AG08395 (cell line): Measurements from ENCODE around the gene ARIH1.
"Not testable (repeated sequence)": the region's sequence is repeated elsewhere in the genome, so short reads cannot be mapped to it uniquely, and the experiment has no call there.

Experiments used
- DNase-seq: peaks from one replicate; pipeline ENCODE4 v3.0.0; 2012; ENCODE audit warnings: mixed read lengths, low spot score

Gene ARIH1

GRCh38 chr15:72608084-72608483 is 134.0 kb downstream of the ARIH1 start:
- not testable (repeated sequence) for DNase-seq

DNA sequence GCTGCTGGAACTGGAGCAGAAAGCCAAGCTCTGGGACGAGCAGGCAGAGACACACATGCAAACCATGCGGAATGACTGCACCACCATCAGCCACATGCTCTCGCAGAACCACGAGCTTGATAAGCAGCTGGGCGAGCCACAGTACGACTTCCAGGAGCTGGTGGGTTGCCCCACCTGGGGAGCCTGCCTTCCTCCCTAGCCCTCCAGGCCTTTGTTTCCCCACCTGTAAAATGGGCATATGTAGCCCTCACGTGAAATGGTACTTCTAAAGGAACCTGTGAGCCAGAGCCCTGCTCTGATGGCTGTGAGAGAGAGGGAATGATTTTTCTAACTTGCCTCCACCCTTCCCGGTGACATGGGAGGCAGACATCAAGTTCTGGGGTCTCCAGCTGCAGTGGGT is 135.7 kb downstream of the ARIH1 start:
- DNase-seq: no peak

DNA sequence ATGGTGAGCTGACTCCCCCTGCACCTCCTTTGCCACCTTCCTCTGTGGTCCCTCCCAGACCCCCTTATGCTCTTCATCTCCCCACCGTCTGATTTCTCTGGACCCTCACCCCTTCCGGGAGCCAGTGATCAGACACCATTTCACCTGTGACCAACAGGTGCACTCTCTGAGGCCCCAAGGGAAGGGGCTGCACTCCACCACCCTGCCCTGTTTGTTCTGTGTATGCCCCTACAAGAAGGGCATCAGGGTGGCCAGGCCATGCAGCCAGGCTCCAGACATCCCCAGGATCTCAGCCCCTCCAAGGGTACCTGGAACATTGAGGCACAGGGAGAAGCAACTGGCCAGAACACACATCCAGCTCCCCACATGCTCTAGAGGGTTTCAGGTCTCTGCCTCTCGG is 138.2 kb downstream of the ARIH1 start:
- DNase-seq: not testable (repeated sequence)

DNA sequence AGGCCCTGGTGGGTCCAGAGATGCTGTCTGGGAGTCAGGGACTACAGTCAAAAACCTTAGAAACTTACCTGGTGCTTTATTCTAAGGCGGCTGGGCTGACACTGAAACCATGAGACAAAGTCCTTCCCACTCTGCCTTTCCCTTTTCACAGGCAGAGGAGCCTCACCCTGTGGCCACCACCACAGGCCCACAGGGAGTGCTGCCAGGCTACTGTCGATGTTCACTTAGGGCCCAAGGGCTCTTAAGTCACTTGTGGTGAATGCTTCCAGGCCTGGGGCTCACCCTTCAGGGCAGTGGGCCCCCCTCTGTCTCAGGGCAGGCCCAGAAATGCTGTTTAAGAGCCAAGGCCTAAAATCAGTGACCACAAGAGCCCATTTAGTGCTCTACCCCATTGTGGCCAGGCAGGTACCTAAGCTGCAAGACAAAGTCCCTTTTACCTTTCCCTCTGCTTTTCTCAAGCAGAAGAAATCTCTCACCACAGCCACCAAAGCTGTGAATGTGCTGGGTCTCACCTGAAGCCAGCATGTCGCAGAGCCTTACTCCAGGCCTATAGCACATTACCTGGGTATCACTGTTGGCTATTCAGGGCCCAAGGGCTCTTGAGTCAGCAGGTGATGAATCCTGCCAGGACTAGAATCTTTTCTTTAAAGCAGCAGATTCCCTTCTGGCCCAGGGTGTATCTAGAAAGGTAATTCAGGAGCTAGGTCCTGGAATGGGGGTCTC is 140.8 kb downstream of the ARIH1 start:
- no peak for DNase-seq

- not testable (repeated sequence) for DNase-seq
Measured at GRCh38 chr15:72615533-72616233, 141.6 kb downstream of the ARIH1 start.

GRCh38 chr15:72616491-72617210 is 142.5 kb downstream of the ARIH1 start:
- DNase-seq: no peak

DNA sequence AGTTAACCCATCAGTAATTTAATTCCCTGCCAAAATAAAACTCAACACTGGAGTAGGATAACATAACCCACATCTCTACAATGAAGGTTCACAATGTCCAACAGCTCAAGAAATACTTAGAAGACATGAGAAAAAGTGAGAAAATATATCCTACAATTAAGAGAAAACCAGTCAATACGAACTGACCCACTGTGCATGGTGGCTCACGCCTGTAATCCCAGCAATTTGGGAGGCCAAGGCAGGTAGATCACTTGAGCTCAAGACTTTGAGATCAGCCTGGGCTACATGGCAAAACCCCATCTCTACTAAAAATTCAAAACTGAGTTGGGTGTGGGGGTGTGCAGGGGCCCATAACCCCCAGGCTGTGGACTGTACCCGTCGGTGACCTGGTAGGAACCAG is 149.7 kb downstream of the ARIH1 start:
- not testable (repeated sequence) for DNase-seq

DNA sequence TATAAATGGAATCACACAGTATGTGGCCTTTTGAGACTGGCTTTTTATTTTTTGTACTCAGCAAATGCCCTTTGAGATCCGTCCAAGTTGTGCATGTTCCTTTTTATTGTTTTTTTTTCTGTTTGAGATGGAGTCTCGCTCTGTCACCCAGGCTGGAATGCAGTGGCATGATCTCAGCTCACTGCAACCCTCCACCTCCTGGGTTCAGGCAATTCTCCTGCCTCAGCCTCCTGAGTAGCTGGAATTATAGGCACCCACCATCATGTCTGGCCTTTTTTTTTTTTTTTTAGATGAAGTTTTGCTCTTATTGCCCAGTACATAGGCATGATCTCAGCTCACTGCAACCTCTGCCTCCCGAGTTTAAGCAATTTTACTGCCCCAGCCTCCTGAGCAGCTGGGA is 152.0 kb downstream of the ARIH1 start:
- not testable (repeated sequence) for DNase-seq

DNA sequence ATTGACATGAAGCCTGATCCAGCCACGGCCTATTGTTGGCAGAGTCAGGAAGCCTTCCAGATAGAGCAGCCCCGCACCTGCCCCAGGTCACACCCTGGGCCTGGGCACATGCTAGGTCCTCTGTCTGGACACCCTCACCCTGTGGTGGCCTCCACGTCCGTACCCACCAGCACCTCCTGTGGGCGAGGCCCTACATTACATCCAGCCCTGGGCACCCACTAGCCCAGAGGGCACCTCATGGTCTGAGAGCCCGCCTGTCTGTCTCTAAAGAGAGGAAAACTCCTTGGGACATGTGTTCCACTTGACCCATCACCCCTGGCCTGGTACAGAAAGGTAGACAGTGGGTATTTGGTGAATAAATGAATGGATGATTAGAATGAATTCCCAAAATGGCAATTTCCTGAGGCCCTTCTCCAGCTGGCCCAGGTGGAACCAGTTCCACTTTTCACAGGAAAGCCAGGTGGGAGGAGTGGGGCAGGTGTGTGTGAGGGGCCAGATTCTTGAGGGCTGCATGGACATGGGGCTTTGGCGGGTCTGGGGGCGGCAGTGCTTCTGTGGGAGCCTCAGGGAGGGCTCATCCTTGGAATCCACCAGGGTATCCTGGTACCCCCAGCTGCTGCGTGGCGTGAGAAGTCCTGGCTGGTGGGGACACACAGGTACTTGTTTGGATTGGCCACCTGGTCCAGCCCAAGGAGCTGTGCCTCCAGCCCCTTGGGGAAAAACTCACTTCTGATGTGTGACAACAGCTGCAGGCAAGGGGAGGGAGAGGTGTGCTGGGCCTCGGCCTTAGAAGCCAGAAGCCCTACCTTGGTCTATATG is 154.3 kb downstream of the ARIH1 start:
- DNase-seq: not testable (repeated sequence)

GRCh38 chr15:72629068-72629570 is 155.0 kb downstream of the ARIH1 start:
- DNase-seq: not testable (repeated sequence)

DNA sequence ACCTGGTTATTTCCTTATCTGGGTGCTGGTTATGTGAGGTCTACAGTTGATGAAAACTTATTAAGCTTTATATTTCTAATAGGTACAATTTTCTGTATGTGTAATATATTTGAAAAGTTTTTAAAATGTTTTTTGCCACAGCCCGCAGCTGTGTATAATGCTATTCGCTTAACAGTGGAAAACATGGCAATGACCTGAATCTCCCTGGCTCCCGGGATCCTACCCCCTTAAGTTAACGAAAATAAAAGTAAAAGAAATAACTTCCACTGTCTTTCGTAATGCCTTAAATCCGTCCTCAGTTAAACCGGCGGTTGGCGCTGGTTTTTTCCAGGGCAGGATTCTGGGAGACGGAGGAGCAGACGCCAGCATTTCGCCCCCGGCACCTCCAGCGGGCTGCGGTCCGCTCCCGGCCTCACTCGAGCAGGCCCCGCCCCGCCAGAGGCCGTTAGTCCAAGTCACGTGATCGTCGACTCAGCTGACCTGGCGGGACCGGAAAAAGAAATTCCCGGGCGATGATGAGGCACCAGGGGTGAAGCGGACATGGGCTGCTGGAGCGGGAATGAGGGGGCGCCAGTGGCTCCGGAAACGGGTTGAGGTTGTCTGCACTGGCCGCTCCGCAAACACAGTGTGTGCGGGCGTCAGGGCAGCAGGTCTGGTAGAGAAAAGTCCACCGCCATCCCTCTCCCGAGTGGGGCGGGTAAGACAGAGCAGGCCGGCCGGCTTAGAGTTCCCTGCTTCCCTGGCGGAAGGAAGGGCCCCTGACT is 162.6 kb downstream of the ARIH1 start:
- DNase-seq: not testable (repeated sequence)

DNA sequence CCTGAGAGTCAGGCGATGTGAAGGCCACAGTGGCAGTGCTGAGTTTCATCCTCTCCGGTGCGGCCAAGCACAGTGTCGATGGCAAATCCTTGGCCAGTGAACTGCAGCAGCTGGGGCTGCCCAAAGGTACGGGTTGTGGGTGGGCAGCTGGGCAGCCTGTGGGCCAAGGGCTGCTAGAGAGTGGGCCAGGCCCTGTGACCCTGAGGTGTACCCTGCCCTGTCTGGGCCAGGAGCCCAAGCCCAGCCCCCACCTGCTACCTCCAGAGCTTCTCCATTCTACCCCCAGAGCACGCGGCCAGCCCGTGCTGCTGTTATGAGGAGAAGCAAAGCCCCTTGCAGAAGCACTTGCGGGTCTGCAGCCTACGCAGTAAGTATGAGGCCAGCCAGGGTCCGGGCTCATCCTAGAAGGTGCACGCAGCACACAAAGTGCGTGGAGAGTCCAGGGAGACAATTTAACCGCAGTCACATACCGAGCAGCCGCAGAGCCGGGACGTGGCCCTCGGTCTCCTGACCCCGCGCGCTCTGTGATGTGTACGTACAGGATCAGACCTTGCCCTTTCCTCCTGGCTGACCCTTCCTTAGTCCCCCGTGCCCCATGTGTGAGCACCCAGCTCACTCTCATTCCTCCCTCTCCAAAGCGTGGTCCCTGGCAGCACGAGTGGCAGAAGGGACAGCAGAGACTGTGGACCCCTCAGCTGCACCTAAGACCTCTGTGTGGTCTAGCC is 165.8 kb downstream of the ARIH1 start:
- not testable (repeated sequence) for DNase-seq

GRCh38 chr15:72642271-72642670 is 168.1 kb downstream of the ARIH1 start:
- not testable (repeated sequence) for DNase-seq

GRCh38 chr15:72648631-72649253 is 174.6 kb downstream of the ARIH1 start:
- not testable (repeated sequence) for DNase-seq
